HG03039 (cell line): Measurements from ENCODE around the gene GPX2.

Experiments used
- ATAC-seq: cut with Tn5 transposase; IDR thresholded peaks from one replicate; pipeline ENCODE4 v1.9.1; 2021; ENCODE audit warnings: mild to moderate bottlenecking, moderate library complexity; ENCODE audit not compliant: unreplicated experiment

The GPX2 gene

GRCh38 chr14:64942531-64943111, at the start of gene GPX2:
GPX2 (minus strand) TSS chr14:64942745; CDS start chr14:64942726, 19 bp downstream.
- ATAC-seq, result no peak

GRCh38 chr14:64990939-64991338, 48.4 kb upstream of the GPX2 start:
- ATAC-seq, result no peak

GRCh38 chr14:64990296-64990695, 47.8 kb upstream of the GPX2 start:
- no peak for ATAC-seq

- no peak for ATAC-seq
Observed at GRCh38 chr14:64987438-64987767, 44.9 kb upstream of the GPX2 start.

GRCh38 chr14:64986648-64987437, 44.3 kb upstream of the GPX2 start, which contains the start of gene FNTB:
FNTB (plus strand) TSS chr14:64986895; CDS start chr14:64986954, 59 bp downstream.
- ATAC-seq, result peak; percentile 84

GRCh38 chr14:64983439-64984310, 41.1 kb upstream of the GPX2 start:
- no peak for ATAC-seq

GRCh38 chr14:64979336-64980074, 37.0 kb upstream of the GPX2 start:
- no peak for ATAC-seq

- no peak for ATAC-seq
Observed at GRCh38 chr14:64974563-64974962, 32.0 kb upstream of the GPX2 start.

- no peak for ATAC-seq
Observed at GRCh38 chr14:64973826-64974225, 31.3 kb upstream of the GPX2 start.

GRCh38 chr14:64973026-64973442, 30.5 kb upstream of the GPX2 start:
- ATAC-seq, result no peak

GRCh38 chr14:64971943-64972791, 29.6 kb upstream of the GPX2 start, which contains the start of gene RAB15:
RAB15 (minus strand) TSS chr14:64972336; CDS start chr14:64972076, 260 bp downstream.
- no peak for ATAC-seq

GRCh38 chr14:64971491-64971942, 29.0 kb upstream of the GPX2 start:
- ATAC-seq, result no peak

- ATAC-seq, result no peak
Observed at GRCh38 chr14:64970776-64971477, 28.4 kb upstream of the GPX2 start.

- no peak for ATAC-seq
Observed at GRCh38 chr14:64970041-64970440, 27.5 kb upstream of the GPX2 start.

- no peak for ATAC-seq
Observed at GRCh38 chr14:64968651-64969050, 26.1 kb upstream of the GPX2 start.

GRCh38 chr14:64968167-64968566, 25.6 kb upstream of the GPX2 start:
- ATAC-seq, result no peak

GRCh38 chr14:64966976-64967375, 24.4 kb upstream of the GPX2 start:
- ATAC-seq, result no peak

GRCh38 chr14:64965356-64966000, 22.9 kb upstream of the GPX2 start:
- ATAC-seq, result no peak

- no peak for ATAC-seq
Observed at GRCh38 chr14:64963611-64964010, 21.1 kb upstream of the GPX2 start.
